Measurements from ENCODE around the gene WDFY4. TPM values are rescaled to one million over a fixed set of nuclear protein-coding genes. Genes with fewer than 3 reads are reported as not detected.

Gene WDFY4
- total and polyA plus RNA-seq, 11 donors: 0.46 to 19.8 (median 1.0) TPM

- Histone ChIP-seq H3K4me1 (peaks cover 0 to 11% (median 5%) of the 10 kb centered on the region in 12 donors), H3K36me3 (no peaks in the 10 kb centered on the region), H3K9me3 (peaks cover 0 to 4% (median 0%) of the 10 kb centered on the region in 12 donors), H3K4me3 (no peak overlapping the region), H3K27me3 (no peaks in the 10 kb centered on the region), H3K27ac (peak overlapping the region in 11 of 12 donors; percentile 4 to 63 (median 38))
- WGBS, 4 donors: 65 to 74% (median 68%) methylated on average over 2 of the region's 2 CpGs
- ATAC-seq (peak; percentile 33 to 61 (median 44)), DNase-seq (peak in 1 of 5 donors; percentile 39)
- intact Hi-C loops (cut with DNase I): no loop called here
- TF ChIP-seq CTCF (IDR thresholded peaks at IDR 0.05) (no peak), POLR2A (IDR thresholded peaks at IDR 0.05) (no peak)
Observed at GRCh38 chr10:48900371-48900801, 215.7 kb downstream of the WDFY4 start.

- intact Hi-C loops (cut with DNase I): no loop called here
- DNase-seq: no peak
- ATAC-seq: no peak
- H3K27ac ChIP-seq: peak overlapping the region in 6 of 12 donors; percentile 38 to 63 (median 52)
- no peak overlapping the region for H3K4me3 ChIP-seq
- H3K27me3 ChIP-seq: no peaks in the 10 kb centered on the region
- H3K9me3 ChIP-seq: peaks cover 0 to 4% (median 0%) of the 10 kb centered on the region in 12 donors
- H3K4me1 ChIP-seq: peaks cover 0 to 11% (median 5%) of the 10 kb centered on the region in 12 donors
- no peaks in the 10 kb centered on the region for H3K36me3 ChIP-seq
- 71 to 87% (median 79%) methylated on average over 5 of the region's 5 CpGs for WGBS, 4 donors
- TF ChIP-seq POLR2A (IDR thresholded peaks at IDR 0.05) (no peak), CTCF (IDR thresholded peaks at IDR 0.05) (no peak)
Observed at GRCh38 chr10:48901319-48901718, 216.6 kb downstream of the WDFY4 start.

GRCh38 chr10:48902096-48902495 lies 217.4 kb downstream of the WDFY4 start:
- intact Hi-C loops (cut with DNase I): no loop called here
- no peak for ATAC-seq
- H3K27ac ChIP-seq: no peak overlapping the region
- no peak overlapping the region for H3K4me3 ChIP-seq
- TF ChIP-seq CTCF (IDR thresholded peaks at IDR 0.05): no peak
- no peak for TF ChIP-seq POLR2A (IDR thresholded peaks at IDR 0.05)
- WGBS, 4 donors: 96 to 98% (median 96%) methylated on average over 7 of the region's 7 CpGs
- peaks cover 0 to 12% (median 5%) of the 10 kb centered on the region in 12 donors for H3K4me1 ChIP-seq
- no peaks in the 10 kb centered on the region for H3K36me3 ChIP-seq
- peaks cover 0 to 4% (median 0%) of the 10 kb centered on the region in 12 donors for H3K9me3 ChIP-seq
- H3K27me3 ChIP-seq: no peaks in the 10 kb centered on the region
- no peak for DNase-seq

- no peaks in the 10 kb centered on the region for H3K36me3 ChIP-seq
- peaks cover 0 to 12% (median 5%) of the 10 kb centered on the region in 12 donors for H3K4me1 ChIP-seq
- H3K27me3 ChIP-seq: no peaks in the 10 kb centered on the region
- no peak overlapping the region for H3K4me3 ChIP-seq
- H3K9me3 ChIP-seq: peaks cover 0 to 4% (median 0%) of the 10 kb centered on the region in 12 donors
- no peak for DNase-seq
- no peak overlapping the region for H3K27ac ChIP-seq
- intact Hi-C loops (cut with DNase I): no loop called here
- no peak for ATAC-seq
- WGBS, 4 donors: 39 to 60% (median 49%) methylated on average over 2 of the region's 2 CpGs
- TF ChIP-seq POLR2A (IDR thresholded peaks at IDR 0.05) (no peak), CTCF (IDR thresholded peaks at IDR 0.05) (no peak)
Observed at GRCh38 chr10:48903151-48903550, 218.5 kb downstream of the WDFY4 start.
